HG03342 (cell line): ENCODE data around the gene ETFA.
"Not testable (repeated sequence)": the region's sequence is repeated elsewhere in the genome, so short reads cannot be mapped to it uniquely, and the experiment has no call there.

Experiments
- ATAC-seq: cut with Tn5 transposase; IDR thresholded peaks from one replicate; pipeline ENCODE4 v1.9.1; 2021; ENCODE audit warnings: mild to moderate bottlenecking, moderate library complexity; ENCODE audit not compliant: unreplicated experiment

Gene ETFA

GRCh38 chr15:76285241-76285825 lies 25.9 kb downstream of the ETFA start:
- ATAC-seq, result no peak

- no peak for ATAC-seq
These were observed 28.8 kb downstream of the ETFA start for GRCh38 chr15:76282465-76282864.

- no peak for ATAC-seq
These were observed 32.6 kb downstream of the ETFA start for GRCh38 chr15:76278651-76279050.

GRCh38 chr15:76274821-76275220 lies 36.4 kb downstream of the ETFA start:
- ATAC-seq, result no peak

GRCh38 chr15:76274226-76274625 lies 37.0 kb downstream of the ETFA start:
- ATAC-seq, result no peak

- no peak for ATAC-seq
These were observed 40.4 kb downstream of the ETFA start for GRCh38 chr15:76270876-76271275.

- ATAC-seq, result no peak
These were observed 44.2 kb downstream of the ETFA start for GRCh38 chr15:76267077-76267476.

GRCh38 chr15:76265769-76266168 lies 45.5 kb downstream of the ETFA start:
- not testable (repeated sequence) for ATAC-seq

- no peak for ATAC-seq
These were observed 50.9 kb downstream of the ETFA start for GRCh38 chr15:76260246-76260938.

GRCh38 chr15:76259392-76259791 lies 51.9 kb downstream of the ETFA start:
- no peak for ATAC-seq

- ATAC-seq, result no peak
These were observed 52.8 kb downstream of the ETFA start for GRCh38 chr15:76258460-76258859.

- no peak for ATAC-seq
These were observed 57.4 kb downstream of the ETFA start for GRCh38 chr15:76253691-76254473.

- ATAC-seq, result no peak
These were observed 59.0 kb downstream of the ETFA start for GRCh38 chr15:76252249-76252648.

- no peak for ATAC-seq
These were observed 59.6 kb downstream of the ETFA start for GRCh38 chr15:76251717-76252116.

- ATAC-seq, result no peak
These were observed 66.1 kb downstream of the ETFA start for GRCh38 chr15:76245072-76245610.

- no peak for ATAC-seq
These were observed 71.5 kb downstream of the ETFA start for GRCh38 chr15:76239786-76240185.

- no peak for ATAC-seq
These were observed 74.9 kb downstream of the ETFA start for GRCh38 chr15:76236350-76236749.

- ATAC-seq, result no peak
These were observed 76.0 kb downstream of the ETFA start for GRCh38 chr15:76235186-76235826.

- ATAC-seq, result no peak
These were observed 76.9 kb downstream of the ETFA start for GRCh38 chr15:76234337-76234889.

- no peak for ATAC-seq
These were observed 77.3 kb downstream of the ETFA start for GRCh38 chr15:76233921-76234320.

GRCh38 chr15:76229266-76229665 lies 82.0 kb downstream of the ETFA start:
- ATAC-seq, result no peak
